ENCODE data around the gene DYTN. TPM values are rescaled to one million over a fixed set of nuclear protein-coding genes. Genes with fewer than 3 reads are reported as not detected.

The DYTN gene
- total RNA-seq, 4 donors from 2014 or later = not detected

- TF ChIP-seq CTCF (IDR thresholded peaks at IDR 0.05; ENCODE audit: low read depth) = no peak
These were observed 86.9 kb downstream of the DYTN start for GRCh38 chr2:206631340-206631739.

GRCh38 chr2:206627632-206628031, 90.6 kb downstream of the DYTN start:
- TF ChIP-seq CTCF (IDR thresholded peaks at IDR 0.05; ENCODE audit: low read depth) = no peak

GRCh38 chr2:206626108-206626507, 92.1 kb downstream of the DYTN start:
- no peak for TF ChIP-seq CTCF (IDR thresholded peaks at IDR 0.05; ENCODE audit: low read depth)

- no peak for TF ChIP-seq CTCF (IDR thresholded peaks at IDR 0.05; ENCODE audit: low read depth)
These were observed 99.2 kb downstream of the DYTN start for GRCh38 chr2:206619011-206619410.

- TF ChIP-seq CTCF (IDR thresholded peaks at IDR 0.05; ENCODE audit: low read depth) = no peak
These were observed 102.0 kb downstream of the DYTN start for GRCh38 chr2:206616151-206616550.

- TF ChIP-seq CTCF (IDR thresholded peaks at IDR 0.05; ENCODE audit: low read depth) = no peak
These were observed 102.6 kb downstream of the DYTN start for GRCh38 chr2:206615417-206616089.

- no peak for TF ChIP-seq CTCF (IDR thresholded peaks at IDR 0.05; ENCODE audit: low read depth)
These were observed 103.4 kb downstream of the DYTN start for GRCh38 chr2:206614811-206615210.

Data from subcutaneous adipose tissue (tissue), 4 donors.